GM18511 (cell line): ENCODE data around the gene CNTNAP1.

Source experiments
- ATAC-seq: cut with Tn5 transposase; IDR thresholded peaks from one replicate; pipeline ENCODE4 v1.9.1; 2021; ENCODE audit warnings: mild to moderate bottlenecking, moderate library complexity; ENCODE audit not compliant: unreplicated experiment

CNTNAP1 gene

GRCh38 chr17:42670789-42671657 is 11.3 kb upstream of the CNTNAP1 start:
- ATAC-seq = no peak

- ATAC-seq = no peak
These were observed 10.3 kb upstream of the CNTNAP1 start for GRCh38 chr17:42672038-42672437.

- no peak for ATAC-seq
These were observed 9.0 kb upstream of the CNTNAP1 start for GRCh38 chr17:42673266-42673884.

- ATAC-seq = no peak
These were observed 8.2 kb upstream of the CNTNAP1 start for GRCh38 chr17:42673885-42674754.

GRCh38 chr17:42674755-42675347 is 7.5 kb upstream of the CNTNAP1 start:
- no peak for ATAC-seq

GRCh38 chr17:42675348-42675964 is 6.9 kb upstream of the CNTNAP1 start:
- ATAC-seq = no peak

GRCh38 chr17:42675965-42676423 is 6.3 kb upstream of the CNTNAP1 start:
- ATAC-seq = no peak

- ATAC-seq = no peak
These were observed 5.8 kb upstream of the CNTNAP1 start, which contains the start of gene PLEKHH3 for GRCh38 chr17:42676424-42677011. Gene PLEKHH3, minus strand, starts transcription at chr17:42676994. Its CDS starts 431 bp downstream, at chr17:42676563.

- peak; percentile 58 for ATAC-seq
These were observed 5.1 kb upstream of the CNTNAP1 start for GRCh38 chr17:42677012-42677857.

GRCh38 chr17:42677921-42678781 is 4.2 kb upstream of the CNTNAP1 start:
- peak; percentile 35 for ATAC-seq

- ATAC-seq = no peak
These were observed 3.3 kb upstream of the CNTNAP1 start for GRCh38 chr17:42678951-42679491.

- ATAC-seq = no peak
These were observed 2.6 kb upstream of the CNTNAP1 start for GRCh38 chr17:42679492-42680330.

GRCh38 chr17:42680331-42680808 is 2.0 kb upstream of the CNTNAP1 start:
- no peak for ATAC-seq

GRCh38 chr17:42682722-42683403 is 532 bp downstream of the CNTNAP1 start:
- no peak for ATAC-seq

- ATAC-seq = no peak
These were observed 1.2 kb downstream of the CNTNAP1 start for GRCh38 chr17:42683407-42684034.
